Peyer's patch (tissue), 4 donors: ENCODE results near the gene ANXA3.

ENCODE experiments used
- POLR2A ChIP-seq, 2 donors: fragments of 450-650 bp; IDR thresholded peaks; one replicate each; pipeline ENCODE4 v1.5.1; 2017; ENCODE audit warnings: antibody characterized with exemption in 2 of 2, mild to moderate bottlenecking in 2 of 2, moderate library complexity in 2 of 2
- TF ChIP-seq, protein P1 (sequence below), 6 experiments: fragments of 450-650 bp in 4 of 6; fragments of 200-600 bp in 2 of 6; sonication (generic) in 1 of 6; IDR thresholded peaks; one replicate each; pipeline ENCODE4 v1.5.1; 2017 to 2019; ENCODE audit warnings: antibody characterized with exemption in 6 of 6, mild to moderate bottlenecking in 3 of 6, moderate library complexity in 1 of 6

DNA sequence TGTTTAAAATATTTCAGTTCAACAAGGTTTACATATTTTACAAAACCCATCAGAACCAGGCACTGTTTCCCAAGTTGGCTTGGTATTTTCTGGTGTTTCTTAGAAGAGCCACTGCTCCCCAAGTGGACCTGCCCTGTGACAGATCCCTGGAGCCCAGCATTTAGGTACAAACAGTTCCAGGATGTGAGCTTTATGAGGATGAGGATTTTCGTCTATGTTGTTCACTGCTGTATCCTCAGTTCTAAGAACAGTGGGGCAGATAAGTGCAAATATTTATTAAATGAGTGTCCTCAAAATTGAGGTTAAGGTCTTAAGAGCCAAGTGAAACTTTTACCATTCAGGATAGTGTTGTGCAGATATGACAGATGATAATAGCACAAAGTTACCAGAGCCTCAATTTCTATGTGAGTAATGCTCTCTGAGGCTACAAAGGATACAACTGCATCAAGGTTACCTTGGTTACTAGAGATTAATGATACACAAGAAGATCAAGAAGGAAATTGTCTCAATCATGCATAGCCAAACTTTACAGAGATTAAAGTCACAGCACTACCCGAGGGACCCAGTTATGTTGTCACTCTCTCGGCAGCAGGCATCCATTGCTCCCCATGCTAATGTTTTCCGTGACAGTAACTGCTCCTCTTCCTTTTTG, 37.5 kb downstream of the ANXA3 start:
- TF ChIP-seq, protein P1, sequence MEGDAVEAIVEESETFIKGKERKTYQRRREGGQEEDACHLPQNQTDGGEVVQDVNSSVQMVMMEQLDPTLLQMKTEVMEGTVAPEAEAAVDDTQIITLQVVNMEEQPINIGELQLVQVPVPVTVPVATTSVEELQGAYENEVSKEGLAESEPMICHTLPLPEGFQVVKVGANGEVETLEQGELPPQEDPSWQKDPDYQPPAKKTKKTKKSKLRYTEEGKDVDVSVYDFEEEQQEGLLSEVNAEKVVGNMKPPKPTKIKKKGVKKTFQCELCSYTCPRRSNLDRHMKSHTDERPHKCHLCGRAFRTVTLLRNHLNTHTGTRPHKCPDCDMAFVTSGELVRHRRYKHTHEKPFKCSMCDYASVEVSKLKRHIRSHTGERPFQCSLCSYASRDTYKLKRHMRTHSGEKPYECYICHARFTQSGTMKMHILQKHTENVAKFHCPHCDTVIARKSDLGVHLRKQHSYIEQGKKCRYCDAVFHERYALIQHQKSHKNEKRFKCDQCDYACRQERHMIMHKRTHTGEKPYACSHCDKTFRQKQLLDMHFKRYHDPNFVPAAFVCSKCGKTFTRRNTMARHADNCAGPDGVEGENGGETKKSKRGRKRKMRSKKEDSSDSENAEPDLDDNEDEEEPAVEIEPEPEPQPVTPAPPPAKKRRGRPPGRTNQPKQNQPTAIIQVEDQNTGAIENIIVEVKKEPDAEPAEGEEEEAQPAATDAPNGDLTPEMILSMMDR (IDR thresholded peaks at IDR 0.05), result no peak
- no peak for TF ChIP-seq POLR2A (IDR thresholded peaks at IDR 0.05)
